GM18526 (cell line): ENCODE data around the gene CNP.

Experiments
- POLR2A ChIP-seq: IDR thresholded peaks from 3 replicates; pipeline ENCODE4 v1.6.1; 2011; ENCODE audit not compliant: insufficient read length; ENCODE audit errors: extremely low read depth

Gene CNP

GRCh38 chr17:41939044-41939692, 27.4 kb upstream of the CNP start:
- TF ChIP-seq POLR2A, result no peak

- TF ChIP-seq POLR2A, result no peak
Measured at GRCh38 chr17:41939693-41940090, 26.9 kb upstream of the CNP start.

GRCh38 chr17:41941168-41941567, 25.4 kb upstream of the CNP start:
- TF ChIP-seq POLR2A, result no peak

- TF ChIP-seq POLR2A, result no peak
Measured at GRCh38 chr17:41942626-41943373, 23.8 kb upstream of the CNP start.

- TF ChIP-seq POLR2A, result no peak
Measured at GRCh38 chr17:41943492-41943891, 23.1 kb upstream of the CNP start.

DNA sequence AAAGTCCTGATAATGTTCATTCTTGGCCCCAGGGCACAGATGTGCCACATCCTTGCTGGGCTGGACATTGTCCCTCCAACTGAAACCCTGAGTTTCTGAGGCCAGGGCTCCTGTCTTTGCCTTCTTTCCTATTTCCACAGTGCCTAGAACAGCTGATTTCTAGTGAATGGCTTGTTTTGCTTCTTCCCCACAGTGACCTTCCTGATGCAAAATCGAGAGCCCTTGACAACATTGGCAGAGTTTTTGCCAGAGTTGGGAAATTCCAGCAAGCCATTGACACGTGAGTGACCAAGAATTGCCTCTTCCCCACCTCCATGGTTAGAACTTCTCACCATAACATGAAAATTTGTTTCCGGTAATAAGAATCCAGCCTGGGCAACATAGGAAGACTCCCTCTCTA, 21.7 kb upstream of the CNP start:
- no peak for TF ChIP-seq POLR2A

DNA sequence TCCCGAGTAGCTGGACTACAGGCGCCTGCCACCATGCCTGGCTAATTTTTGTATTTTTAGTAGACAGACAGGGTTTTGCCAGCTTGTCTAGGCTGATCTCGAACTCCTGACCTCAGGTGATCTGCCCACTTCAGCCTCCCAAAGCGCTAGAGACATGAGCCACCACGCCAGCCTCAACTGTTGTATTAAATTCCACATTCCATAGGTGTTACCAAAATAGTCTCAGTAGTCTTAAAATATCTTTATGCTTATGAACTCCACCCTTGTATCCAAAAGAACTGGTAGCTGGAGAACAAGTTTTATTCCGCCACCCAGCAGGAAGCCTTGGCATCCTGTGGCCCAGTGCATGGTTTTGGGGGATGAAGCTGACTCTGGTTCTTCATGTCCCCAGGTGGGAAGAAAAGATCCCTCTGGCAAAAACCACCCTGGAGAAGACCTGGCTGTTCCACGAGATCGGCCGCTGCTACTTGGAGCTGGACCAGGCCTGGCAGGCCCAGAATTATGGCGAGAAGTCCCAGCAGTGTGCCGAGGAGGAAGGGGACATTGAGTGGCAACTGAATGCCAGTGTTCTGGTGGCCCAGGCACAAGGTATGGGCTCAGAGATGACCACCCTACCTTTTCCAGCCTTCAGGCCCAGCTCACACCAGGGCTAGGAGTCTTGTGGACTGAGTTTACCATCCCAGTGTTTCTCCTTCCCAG, 17.7 kb upstream of the CNP start:
- no peak for TF ChIP-seq POLR2A

DNA sequence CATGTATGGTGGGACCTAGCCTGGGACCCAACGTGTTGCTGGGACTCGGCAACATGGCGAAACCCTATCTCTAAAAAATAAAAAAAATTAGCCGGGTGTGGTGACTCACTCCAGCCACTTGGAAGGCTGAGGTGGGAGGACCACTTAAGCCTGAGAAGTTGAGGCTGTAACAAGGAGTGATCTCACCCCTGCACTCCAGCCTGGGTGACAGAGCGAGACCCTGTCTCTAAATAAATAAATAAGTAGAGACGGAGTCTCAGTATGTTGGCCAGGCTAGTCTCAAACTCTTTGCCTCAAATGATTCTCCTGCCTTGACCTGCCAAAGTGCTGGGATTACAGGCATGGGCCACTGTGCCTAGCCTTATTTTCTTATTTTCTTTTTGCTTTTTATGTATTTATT, 10.1 kb upstream of the CNP start:
- TF ChIP-seq POLR2A, result no peak

DNA sequence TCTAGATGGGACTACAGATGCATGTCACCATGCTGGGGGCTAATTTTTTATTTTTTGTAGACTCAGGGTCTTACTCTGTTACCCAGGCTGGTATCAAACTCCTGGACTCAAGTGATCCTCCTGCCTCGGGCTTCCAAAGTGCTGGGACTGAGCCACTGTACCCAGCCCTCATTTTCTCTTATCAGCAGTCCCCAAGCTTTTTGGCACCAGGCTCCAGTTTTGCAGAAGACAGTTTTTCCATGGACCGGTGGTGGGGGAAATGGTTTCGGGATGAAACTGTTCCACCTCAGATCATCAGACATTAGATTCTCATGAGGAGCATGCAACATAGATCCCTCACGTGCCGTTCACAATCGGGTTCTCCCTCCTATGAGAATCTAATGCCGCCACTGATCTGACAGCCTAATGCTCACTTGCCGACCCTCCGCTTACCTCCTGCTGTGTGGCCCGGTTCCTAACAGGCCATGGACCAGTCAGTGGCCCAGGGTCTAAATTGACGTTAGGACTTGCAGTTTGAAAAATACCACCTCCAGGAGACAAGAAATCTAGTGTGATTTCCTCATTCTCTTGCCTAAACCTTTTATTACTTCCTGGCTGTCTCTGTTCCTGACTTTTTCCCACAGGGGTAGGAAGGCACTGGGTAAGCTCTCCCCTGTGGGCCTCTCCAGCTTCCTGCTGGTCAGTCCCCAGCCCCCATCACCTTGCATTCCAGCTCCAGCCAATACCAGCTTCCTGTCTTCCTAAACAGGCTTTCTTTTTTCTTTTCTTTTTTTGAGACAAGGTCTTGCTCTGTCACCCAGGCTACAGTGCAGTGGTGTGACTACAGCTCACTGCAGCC, 9.3 kb upstream of the CNP start:
- no peak for TF ChIP-seq POLR2A

DNA sequence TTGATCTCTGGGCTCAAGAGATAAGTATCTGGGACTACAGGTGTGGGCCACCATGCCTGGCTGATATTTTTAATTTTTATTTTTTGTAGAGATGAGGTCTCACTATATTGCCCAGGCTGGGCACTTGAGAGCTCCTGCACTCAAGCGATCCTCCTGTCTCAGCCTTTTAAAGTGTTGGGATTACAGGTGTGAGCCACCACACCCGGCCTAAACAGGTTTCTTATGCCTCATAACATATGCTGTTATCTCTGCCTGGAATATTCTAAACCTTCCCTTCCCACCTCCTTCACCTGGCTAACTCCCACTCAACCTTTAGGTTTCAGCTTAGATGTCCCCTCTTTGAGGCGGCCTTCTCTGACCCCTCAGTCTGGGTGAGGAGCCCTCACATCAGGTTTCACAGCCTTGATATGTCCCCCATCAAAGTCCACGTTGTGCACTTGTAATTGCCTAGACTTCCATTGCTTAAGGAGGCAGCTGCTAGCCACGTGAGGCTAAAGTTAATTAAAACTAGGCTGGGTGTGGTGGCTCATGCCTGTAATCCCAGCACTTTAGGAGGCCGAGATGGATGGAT, 8.6 kb upstream of the CNP start:
- no peak for TF ChIP-seq POLR2A

DNA sequence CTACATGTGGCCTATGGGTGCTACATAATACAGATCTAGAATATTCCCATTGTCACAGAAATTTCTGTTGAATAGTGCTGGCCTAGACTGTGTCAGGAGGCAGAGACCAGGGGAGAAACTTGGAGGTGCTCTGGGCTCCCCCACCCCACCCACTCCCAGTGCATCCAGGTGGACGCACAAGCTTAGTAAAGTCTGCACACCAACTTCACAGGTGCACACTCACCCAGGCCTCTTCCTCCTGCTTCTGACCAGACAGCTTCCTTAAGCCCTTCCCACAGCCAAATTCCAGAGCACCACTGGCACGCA, 7.6 kb upstream of the CNP start:
- no peak for TF ChIP-seq POLR2A

- TF ChIP-seq POLR2A, result no peak
Measured at GRCh38 chr17:41959336-41960095, 7.1 kb upstream of the CNP start.

GRCh38 chr17:41962111-41962510, 4.5 kb upstream of the CNP start:
- no peak for TF ChIP-seq POLR2A

DNA sequence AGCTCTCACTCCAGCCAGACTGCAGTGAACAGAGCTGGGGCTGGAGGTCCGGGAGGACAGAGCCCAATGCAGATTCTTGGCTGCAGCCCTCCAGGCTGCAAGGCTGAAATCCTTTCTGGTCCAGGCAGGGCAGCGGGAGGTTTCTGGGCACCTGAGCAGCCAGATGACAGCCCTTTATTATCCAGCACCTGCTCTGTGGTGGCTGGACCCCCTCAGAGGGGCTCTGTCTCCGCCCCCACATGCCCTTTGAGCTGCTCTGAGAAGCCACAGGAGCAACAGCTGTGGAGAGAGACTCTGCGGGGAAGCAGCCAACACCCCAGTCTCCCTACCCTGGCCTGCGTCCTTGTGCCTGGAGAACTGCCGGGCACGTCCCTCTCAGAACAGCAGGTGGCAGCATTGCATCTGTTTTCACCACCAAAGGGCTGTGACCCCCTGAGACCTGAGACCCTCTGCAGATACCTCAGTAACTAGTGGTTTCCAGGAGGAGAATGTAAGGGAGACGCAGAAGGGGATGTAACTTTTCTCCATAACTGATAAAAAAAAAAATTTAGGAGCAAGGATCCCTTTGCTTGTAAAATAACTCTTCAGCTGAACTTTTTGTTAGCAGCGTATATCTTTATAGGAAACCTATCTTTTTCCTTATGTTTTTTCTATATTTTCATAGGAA, 3.7 kb upstream of the CNP start:
- no peak for TF ChIP-seq POLR2A
